IPS DF 19.7 (cell line): ENCODE measurements around the gene EPRS1.
A peak's percentile ranks its signal among the peaks of the same experiment; 100 is the strongest.
"Not testable (repeated sequence)": the region's sequence is repeated elsewhere in the genome, so short reads cannot be mapped to it uniquely, and the experiment has no call there.

Experiments
- DNase-seq: peaks from one replicate; pipeline ENCODE4 v3.0.0-alpha.2; 2013; ENCODE audit warnings: low read depth, low spot score

The EPRS1 gene

GRCh38 chr1:220046052-220046930 is at the start of gene EPRS1:
Gene EPRS1, minus strand, starts transcription at chr1:220046505. Its CDS starts 117 bp downstream, at chr1:220046388.
- DNase-seq, result peak; percentile 98

GRCh38 chr1:220094016-220094911 is 48.0 kb upstream of the EPRS1 start, which contains the start of gene IARS2:
Gene IARS2, plus strand, starts transcription at chr1:220094132. Its CDS starts 85 bp downstream, at chr1:220094217.
- peak; percentile 63 for DNase-seq

GRCh38 chr1:220093361-220094015 is 47.2 kb upstream of the EPRS1 start:
- no peak for DNase-seq

- DNase-seq, result no peak
Measured at GRCh38 chr1:220092694-220093093, 46.4 kb upstream of the EPRS1 start.

- DNase-seq, result peak; percentile 83
Measured at GRCh38 chr1:220089650-220090556, 43.6 kb upstream of the EPRS1 start, which contains the start of gene BPNT1. Gene BPNT1, minus strand, starts transcription at chr1:220089788. Its CDS starts 9,942 bp downstream, at chr1:220079846.

- DNase-seq, result not testable (repeated sequence)
Measured at GRCh38 chr1:220086261-220086686, 40.0 kb upstream of the EPRS1 start.

- DNase-seq, result no peak
Measured at GRCh38 chr1:220084460-220084859, 38.2 kb upstream of the EPRS1 start.

- DNase-seq, result no peak
Measured at GRCh38 chr1:220077887-220078286, 31.6 kb upstream of the EPRS1 start.

- DNase-seq, result no peak
Measured at GRCh38 chr1:220076861-220077762, 30.8 kb upstream of the EPRS1 start.

- no peak for DNase-seq
Measured at GRCh38 chr1:220067269-220068204, 21.2 kb upstream of the EPRS1 start.

- DNase-seq, result no peak
Measured at GRCh38 chr1:220062629-220063028, 16.3 kb upstream of the EPRS1 start.

GRCh38 chr1:220060876-220061275 is 14.6 kb upstream of the EPRS1 start:
- no peak for DNase-seq

GRCh38 chr1:220056374-220056773 is 10.1 kb upstream of the EPRS1 start:
- no peak for DNase-seq

GRCh38 chr1:220045356-220046051 is 801 bp downstream of the EPRS1 start:
- no peak for DNase-seq

- no peak for DNase-seq
Measured at GRCh38 chr1:220044678-220045355, 1.5 kb downstream of the EPRS1 start.

- no peak for DNase-seq
Measured at GRCh38 chr1:220043646-220044045, 2.7 kb downstream of the EPRS1 start.

GRCh38 chr1:220040028-220040596 is 6.2 kb downstream of the EPRS1 start:
- no peak for DNase-seq
